ENCODE measurements around the gene MLH3. TPM values are rescaled to one million over a fixed set of nuclear protein-coding genes. Genes with fewer than 3 reads are reported as not detected.

MLH3 gene
- total and polyA plus RNA-seq, 2 of the 13 experiments (the other 11 are each of a cell fraction or from before 2014, with no cell fraction given) = 14.4 to 24.8 TPM

- Histone ChIP-seq H3K27ac (ENCODE audit: extremely low read length, insufficient read depth, low read length) (no peak overlapping the region), H3K4me3 (replicated peaks in 1 of 3; ENCODE audit: insufficient read depth in 1 of 3, low read depth in 2 of 3, low read length in 3 of 3) (no peak overlapping the region), H2AFZ (ENCODE audit: low read length) (no peak overlapping the region), H3K9ac (ENCODE audit: insufficient read depth, low read depth, low read length) (no peak overlapping the region), H3K4me1 (ENCODE audit: insufficient read depth, low read length) (peaks cover 14% of the 10 kb centered on the region), H3K36me3 (replicated peaks in 1 of 2; ENCODE audit: control insufficient read depth in 1 of 2, insufficient read depth in 2 of 2, low read length in 2 of 2) (peaks cover 8 to 14% of the 10 kb centered on the region in 2 experiments; a peak in 4 of 5 replicates), H3K79me2 (ENCODE audit: insufficient read depth, low read length) (no peaks in the 10 kb centered on the region), H3K4me2 (ENCODE audit: low read depth, low read length) (no peak overlapping the region), H4K20me1 (ENCODE audit: insufficient read depth, low read length) (no peaks in the 10 kb centered on the region), H3K9me3 (ENCODE audit: low read length) (no peaks in the 10 kb centered on the region), H3K27me3 (ENCODE audit: control insufficient read depth in 1 of 2, insufficient read depth in 2 of 2, low read length in 2 of 2) (no peaks in the 10 kb centered on the region)
- intact Hi-C loops (cut with micrococcal nuclease; ENCODE audit: unreplicated experiment) = no loop called here
- POLR2A ChIA-PET = interaction anchor here (1.0 to 1.1 kb wide), 2 partner anchors 12 kb away, joined by 3 to 4 read pairs; partner anchors contain the start of gene ZC2HC1C
- ATAC-seq (no peak), FAIRE-seq (no peak), DNase-seq (ENCODE audit: low spot score) (no peak)
- TF ChIP-seq BORCS8-MEF2B (CRISPR knock-in tag; IDR thresholded peaks at IDR 0.05) = no peak
- no peak for TF ChIP-seq ZNF747 (CRISPR knock-in tag; IDR thresholded peaks at IDR 0.05; ENCODE audit: borderline replicate concordance)
- no peak for TF ChIP-seq ZNF512 (CRISPR knock-in tag; IDR thresholded peaks at IDR 0.05)
- TF ChIP-seq SRSF4 (IDR thresholded peaks at IDR 0.05; ENCODE audit: low read depth, low read length, poor library complexity, severe bottlenecking) = no peak
- no peak for TF ChIP-seq PHF5A (CRISPR knock-in tag; IDR thresholded peaks at IDR 0.05; ENCODE audit: low read depth, unreplicated experiment)
- TF ChIP-seq ZNF850 (CRISPR knock-in tag; conservative IDR thresholded peaks at IDR 0.05) = no peak
- TF ChIP-seq KLF9 (CRISPR knock-in tag; IDR thresholded peaks at IDR 0.05; ENCODE audit: low read depth) = no peak
- TF ChIP-seq ZNF501 (CRISPR knock-in tag; IDR thresholded peaks at IDR 0.05) = no peak
- TF ChIP-seq SKIL (CRISPR knock-in tag; IDR thresholded peaks at IDR 0.05; ENCODE audit: borderline replicate concordance) = no peak
- TF ChIP-seq TAF1 (CRISPR knock-in tag; IDR thresholded peaks at IDR 0.05) = no peak
- in situ Hi-C loops (cut with HindIII; ENCODE audit: extremely low pct_ligation_motif_present, low pct_unique_long_range_greater_than_20kb) = no loop called here
- 88% methylated on average over 2 of the region's 2 CpGs for WGBS (ENCODE audit: low lambda C conversion rate)
- CTCF ChIA-PET (ENCODE audit: low intra/inter-chr PET ratio, low total read pairs) = no interaction called here
- no TSS peak for BruUV-seq (replicated peaks)
Observed at GRCh38 chr14:75081660-75082229, 30.5 kb upstream of the MLH3 start.

Measured in HepG2 (cell line).